Adrenal gland (tissue), 12 donors: Measurements from ENCODE around the gene RTP2. TPM values are rescaled to one million over a fixed set of nuclear protein-coding genes. Genes with fewer than 3 reads are reported as not detected.

Source experiments
- DNase-seq, 7 donors: peaks; one replicate each; pipeline ENCODE4 v3.0.0-alpha.2; 2019 to 2020
- H3K27ac ChIP-seq, 5 donors: fragments of 200-600 bp; sonication (generic) in 4 of 5; 1 replicate in 3 of 5; 2 replicates in 2 of 5; pipeline versions ENCODE4 v1.5.1 to v1.8.0; 2016 to 2020; ENCODE audit warnings: mild to moderate bottlenecking in 1 of 5
- H3K27me3 ChIP-seq: fragments of 200-600 bp; 2 replicates; pipeline ENCODE4 v1.8.0; 2021
- H3K36me3 ChIP-seq, 2 donors: fragments of 200-600 bp; replicated peaks in 1 of 2; 1 replicate in 1 of 2; 2 replicates in 1 of 2; pipeline versions ENCODE4 v1.5.1 to v1.8.0; 2018 to 2022
- H3K4me1 ChIP-seq, 2 donors: fragments of 200-600 bp; replicated peaks in 1 of 2; 1 replicate in 1 of 2; 2 replicates in 1 of 2; pipeline versions ENCODE4 v1.5.1 to v1.8.0; 2018 to 2021
- H3K4me3 ChIP-seq, 4 donors: fragments of 200-600 bp; sonication (generic) in 3 of 4; one replicate each; pipeline ENCODE4 v1.5.1; 2016 to 2018
- H3K9me3 ChIP-seq, 3 donors: fragments of 200-600 bp; sonication (generic) in 1 of 3; replicated peaks in 1 of 3; 1 replicate in 2 of 3; 2 replicates in 1 of 3; pipeline versions ENCODE4 v1.5.1 to v1.8.0; 2016 to 2021
- CTCF ChIP-seq, 6 experiments: fragments of 450-650 bp in 4 of 6; fragments of 200-600 bp in 2 of 6; sonication (generic) in 1 of 6; IDR thresholded peaks; 1 replicate in 5 of 6; 2 replicates in 1 of 6; pipeline versions ENCODE4 v1.5.1 to v1.8.0; 2016 to 2021; ENCODE audit warnings: antibody characterized with exemption in 6 of 6, mild to moderate bottlenecking in 2 of 6, moderate library complexity in 1 of 6
- POLR2A ChIP-seq, 2 donors: fragments of 450-650 bp; IDR thresholded peaks; one replicate each; pipeline ENCODE4 v1.6.1; 2017; ENCODE audit warnings: antibody characterized with exemption in 2 of 2, mild to moderate bottlenecking in 2 of 2, moderate library complexity in 1 of 2
- WGBS, 4 donors: extraction: QIAGEN DNeasy Blood & Tissue Kit in 2 of 4; methylation state at CpG; one replicate each; pipeline versions ENCODE4 v1.1.5 to v1.1.7; 2013 to 2017; 5-methylcytosine and 5-hydroxymethylcytosine counted together
- intact Hi-C, 2 donors: fragments of 100-400 bp; cut with DNase I; formaldehyde crosslinking; loops; one replicate each; pipeline versions ENCODE4 v1.14.1 to v1.15.0; 2022 to 2023
- polyA plus RNA-seq, 3 donors: library from polyadenylated mRNA; stranded (reverse); fragments of 200-250 nt in 2 of 3; fragments of 350-450 nt in 1 of 3; fragmentation: Illumina TruSeq in 1 of 3; extraction: RNeasy Lipid Tissue Mini Kit (QIAGEN cat#74804) in 1 of 3; gene quantifications; one replicate each; pipeline ENCODE4 v1.2.3, GENCODE V29; 2013 to 2014
- total RNA-seq, 9 donors: library from RNA; depleted of rRNA in 4 of 9; stranded (reverse); fragments of >200 nt in 4 of 9; fragments of 120-200 nt in 1 of 9; fragmentation: NEBNext Ultra II Directional in 1 of 9; extraction: Animal tissue kit (Norgen Biotek cat#: 25700) in 1 of 9; gene quantifications; one replicate each; pipeline versions ENCODE4 v1.1.0 to v1.2.4, GENCODE V29; 2013 to 2023
- donor health status: healthy with polysubstance abuse.
- donor health status: Bipolar disorder and iron deficiency.
- donor health status: DM: yes; HTN: yes; CAD: no.
- donor health status: DM: no; HTN: no; CAD: no.
- donor health status: DM: no; HTN: no; CAD: no.
- donor health status: DM: yes; HTN: yes; CAD: no.

The RTP2 gene
- total and polyA plus RNA-seq, 12 donors: 0.28 TPM; not detected in 11

DNA sequence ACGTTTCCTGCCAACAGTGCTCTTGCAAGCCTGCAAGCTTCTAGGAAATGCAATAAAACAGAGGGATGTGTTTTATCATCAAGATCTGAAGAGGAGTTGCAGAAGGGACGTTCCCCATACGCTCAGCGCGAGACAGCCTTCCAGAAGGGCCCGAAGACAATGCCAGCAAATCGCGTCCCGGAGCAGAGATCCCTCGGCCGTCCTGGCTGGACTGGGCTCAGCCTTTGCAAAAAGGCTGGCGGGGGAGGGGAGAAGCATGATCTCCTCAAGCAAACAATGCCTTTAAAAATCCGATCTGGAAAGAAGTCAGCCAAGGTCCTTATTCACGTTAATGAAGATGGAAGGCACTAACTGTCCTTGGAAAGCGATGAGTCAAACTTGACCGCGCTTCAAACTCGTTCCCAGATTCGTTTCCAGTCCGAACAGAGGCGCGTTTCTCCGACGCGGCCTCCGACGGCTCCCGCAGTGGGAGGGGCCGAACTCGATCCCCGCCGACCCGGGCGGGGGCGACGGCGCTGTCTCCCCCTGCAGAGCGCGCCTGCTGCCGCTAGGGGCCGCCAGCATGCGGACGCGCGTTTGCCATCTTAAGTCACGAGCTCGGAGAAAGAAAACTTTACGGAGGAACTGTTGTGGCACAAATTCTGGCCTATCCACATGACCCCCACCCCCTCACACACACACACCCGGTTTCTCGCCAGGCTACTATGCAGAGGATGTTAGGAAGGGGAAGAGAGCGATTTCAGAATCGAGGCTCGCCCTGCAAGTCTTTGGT is 37.4 kb upstream of the RTP2 start:
- TF ChIP-seq CTCF (IDR thresholded peaks at IDR 0.05) (peak; percentile 87 to 98 (median 93)), POLR2A (IDR thresholded peaks at IDR 0.05) (peak; percentile 39 to 88)
- intact Hi-C loops: loop anchor here (5.0 to 10.0 kb wide), 4 partner anchors 545 to 1405 kb away; no protein-coding TSS in a partner anchor
- H3K36me3 ChIP-seq: peaks cover 0 to 2% of the 10 kb centered on the region in 2 donors
- no peaks in the 10 kb centered on the region for H3K9me3 ChIP-seq
- 0 to 1% (median 1%) methylated on average over 21 to 53 of the region's 53 CpGs for WGBS, 4 donors
- H3K4me1 ChIP-seq: peaks cover 42 to 44% of the 10 kb centered on the region in 2 donors
- peak overlapping the region; percentile 98 to 100 (median 99) for H3K27ac ChIP-seq
- peak overlapping the region in 2 of 4 donors; percentile 29 to 82 for H3K4me3 ChIP-seq
- DNase-seq: peak; percentile 88 to 94 (median 91)
- H3K27me3 ChIP-seq: no peaks in the 10 kb centered on the region

GRCh38 chr3:187739094-187739560 is 36.8 kb upstream of the RTP2 start:
- no peak for TF ChIP-seq POLR2A (IDR thresholded peaks at IDR 0.05)
- peak in 1 of 6 experiments; percentile 1 for TF ChIP-seq CTCF (IDR thresholded peaks at IDR 0.05)
- intact Hi-C loops: loop anchor here in 1 of 2 donors (10.0 kb wide), 1 partner anchor 1406 kb away; no protein-coding TSS in a partner anchor
- Histone ChIP-seq H3K4me3 (peak overlapping the region in 2 of 4 donors; percentile 29 to 82), H3K4me1 (peaks cover 44 to 45% of the 10 kb centered on the region in 2 donors), H3K27ac (peak overlapping the region; percentile 98 to 100 (median 99)), H3K27me3 (no peaks in the 10 kb centered on the region), H3K9me3 (no peaks in the 10 kb centered on the region), H3K36me3 (peaks cover 0 to 8% of the 10 kb centered on the region in 2 donors)
- DNase-seq: peak in 5 of 7 donors; percentile 62 to 89 (median 77)
- 0 to 1% (median 0%) methylated on average over 22 of the region's 22 CpGs for WGBS, 4 donors

- Histone ChIP-seq H3K4me1 (peaks cover 44 to 45% of the 10 kb centered on the region in 2 donors), H3K27me3 (no peaks in the 10 kb centered on the region), H3K4me3 (peak overlapping the region in 3 of 4 donors; percentile 26 to 82 (median 29)), H3K9me3 (no peaks in the 10 kb centered on the region), H3K27ac (peak overlapping the region; percentile 98 to 100 (median 99)), H3K36me3 (peaks cover 0 to 14% of the 10 kb centered on the region in 2 donors)
- DNase-seq: peak; percentile 92 to 98 (median 94)
- 0 to 3% (median 1%) methylated on average over 29 to 43 of the region's 43 CpGs for WGBS, 4 donors
- TF ChIP-seq POLR2A (IDR thresholded peaks at IDR 0.05): peak; percentile 7 to 78
- TF ChIP-seq CTCF (IDR thresholded peaks at IDR 0.05): peak; percentile 33 to 89 (median 74)
- intact Hi-C loops: loop anchor here in 1 of 2 donors (10.0 kb wide), 1 partner anchor 1406 kb away; no protein-coding TSS in a partner anchor
These were observed 36.2 kb upstream of the RTP2 start for GRCh38 chr3:187738331-187739093.

DNA sequence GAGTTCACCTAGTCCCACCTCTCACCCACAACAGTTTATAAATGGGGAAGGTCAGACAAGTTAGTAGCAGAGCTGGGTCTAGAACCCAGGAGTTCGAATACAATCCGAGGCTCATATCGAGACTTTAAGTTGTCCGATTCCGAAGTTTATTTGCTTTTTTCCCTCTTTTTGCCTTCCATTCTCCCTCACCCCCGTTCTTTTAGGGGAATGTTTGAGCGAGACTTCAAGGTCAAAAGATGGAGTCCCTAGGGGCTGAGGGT is 35.6 kb upstream of the RTP2 start:
- 0 to 1% (median 0%) methylated on average over 7 of the region's 7 CpGs for WGBS, 4 donors
- H3K4me1 ChIP-seq: peaks cover 44 to 45% of the 10 kb centered on the region in 2 donors
- no peak for TF ChIP-seq CTCF (IDR thresholded peaks at IDR 0.05)
- no peak for TF ChIP-seq POLR2A (IDR thresholded peaks at IDR 0.05)
- H3K36me3 ChIP-seq: peaks cover 0 to 19% of the 10 kb centered on the region in 2 donors
- H3K4me3 ChIP-seq: peak overlapping the region in 3 of 4 donors; percentile 26 to 82 (median 29)
- peak overlapping the region; percentile 98 to 100 (median 99) for H3K27ac ChIP-seq
- no peak for DNase-seq
- intact Hi-C loops: loop anchor here in 1 of 2 donors (10.0 kb wide), 1 partner anchor 1407 kb away; no protein-coding TSS in a partner anchor
- no peaks in the 10 kb centered on the region for H3K9me3 ChIP-seq
- H3K27me3 ChIP-seq: no peaks in the 10 kb centered on the region
